Endothelial cell of umbilical vein (primary cell): ENCODE data around the gene EVA1A. TPM values are rescaled to one million over a fixed set of nuclear protein-coding genes. Genes with fewer than 3 reads are reported as not detected.

ENCODE experiments used
- BruUV-seq: library from RNA; stranded (reverse); fragments of 400-500 nt; replicated peaks from 2 replicates; lab custom pipeline; 2021; lab: Mats Ljungman, UMichigan
- CTCF ChIA-PET: fragments of 300-600, 350-600 bp; sonication (Branson Sonifier 250); formaldehyde crosslinking; loops from one replicate; lab custom pipeline; 2021; ENCODE audit warnings: antibody characterized with exemption, inconsistent platforms; lab: Charles Lee
- POLR2A ChIA-PET: fragments of 300-600, 350-600 bp; sonication (Branson Sonifier 250); formaldehyde crosslinking; loops from one replicate; lab custom pipeline; 2021; ENCODE audit warnings: antibody characterized with exemption, inconsistent platforms; lab: Charles Lee
- DNase-seq: peaks from one replicate; pipeline ENCODE4 v3.0.0-alpha.2; 2011; ENCODE audit warnings: low read depth, low spot score
- FAIRE-seq: peaks from 2 replicates; lab custom pipeline; 2011; peaks lifted over from hg19 to GRCh38; lab: Jason Lieb, UNC
- H2AFZ ChIP-seq: 2 replicates; pipeline ENCODE4 v1.6.0; 2012; ENCODE audit warnings: low read depth, low read length, control low read depth, inconsistent platforms
- H3K27ac ChIP-seq: 2 replicates; pipeline ENCODE4 v1.5.1; 2011; ENCODE audit warnings: low read depth, mild to moderate bottlenecking, control low read depth, low read length, moderate library complexity; ENCODE audit not compliant: insufficient read depth
- H3K27me3 ChIP-seq, 2 experiments: 2 replicates each; pipeline versions ENCODE4 v1.6.0 to v1.6.1; 2011; ENCODE audit warnings: low read length in 2 of 2, mixed read lengths in 1 of 2; ENCODE audit not compliant: control insufficient read depth in 2 of 2, insufficient read depth in 2 of 2
- H3K36me3 ChIP-seq, 2 experiments: 2 replicates in 1 of 2; 3 replicates in 1 of 2; pipeline ENCODE4 v1.5.1; 2011; ENCODE audit warnings: low read length in 2 of 2, mild to moderate bottlenecking in 1 of 2, moderate library complexity in 1 of 2; ENCODE audit not compliant: control insufficient read depth in 2 of 2, insufficient read depth in 2 of 2; ENCODE audit errors: extremely low read depth in 1 of 2
- H3K4me1 ChIP-seq: 3 replicates; pipeline ENCODE4 v1.5.1; 2011; ENCODE audit warnings: mild to moderate bottlenecking, low read length; ENCODE audit not compliant: control insufficient read depth, insufficient read depth; ENCODE audit errors: extremely low read depth
- H3K4me2 ChIP-seq: 2 replicates; pipeline ENCODE4 v1.6.1; 2011; ENCODE audit warnings: low read length, control low read depth, mixed read lengths; ENCODE audit not compliant: insufficient read depth
- H3K4me3 ChIP-seq, 3 experiments: fragments of 200-600 bp in 1 of 3; sonication (generic), shearing (Covaris generic) in 1 of 3; replicated peaks in 1 of 3; 2 replicates each; pipeline ENCODE4 v1.5.1; 2011 to 2016; ENCODE audit warnings: control low read depth in 3 of 3, low read length in 3 of 3, mild to moderate bottlenecking in 2 of 3, inconsistent platforms in 1 of 3, low read depth in 1 of 3, moderate library complexity in 1 of 3; ENCODE audit not compliant: insufficient read depth in 1 of 3
- H3K79me2 ChIP-seq: 2 replicates; pipeline ENCODE4 v1.6.0; 2012; ENCODE audit warnings: low read length, inconsistent platforms; ENCODE audit not compliant: control insufficient read depth, insufficient read depth
- H3K9ac ChIP-seq: replicated peaks from 2 replicates; pipeline ENCODE3; 2011; ENCODE audit warnings: low read length, control low read depth; ENCODE audit not compliant: insufficient read depth; ENCODE audit errors: extremely low read depth
- H3K9me1 ChIP-seq: replicated peaks from 3 replicates; pipeline ENCODE4 v1.6.0; 2011; ENCODE audit warnings: mild to moderate bottlenecking, low read length; ENCODE audit not compliant: control insufficient read depth, insufficient read depth; ENCODE audit errors: extremely low read depth
- H3K9me3 ChIP-seq: replicated peaks from 2 replicates; pipeline ENCODE4 v1.5.1; 2012; ENCODE audit warnings: low read length, inconsistent platforms; ENCODE audit not compliant: control insufficient read depth, insufficient read depth
- H4K20me1 ChIP-seq: replicated peaks from 2 replicates; pipeline ENCODE3; 2011; ENCODE audit warnings: mild to moderate bottlenecking, low read length; ENCODE audit not compliant: control insufficient read depth, insufficient read depth; ENCODE audit errors: extremely low read depth
- CTCF ChIP-seq, 2 donors: IDR thresholded peaks; 1 replicate in 1 of 2; 2 replicates in 1 of 2; pipeline ENCODE4 v1.5.1; 2011; ENCODE audit warnings: low read length in 2 of 2, mild to moderate bottlenecking in 2 of 2, moderate library complexity in 2 of 2, control low read depth in 1 of 2, inconsistent platforms in 1 of 2, low read depth in 1 of 2; ENCODE audit not compliant: insufficient read depth in 1 of 2; ENCODE audit errors: extremely low read depth in 1 of 2
- EZH2 ChIP-seq: IDR thresholded peaks from 2 replicates; pipeline ENCODE4 v1.6.1; 2012; ENCODE audit warnings: borderline replicate concordance, low read depth, mild to moderate bottlenecking, moderate library complexity, low read length, inconsistent platforms; ENCODE audit not compliant: severe bottlenecking
- FOS ChIP-seq: IDR thresholded peaks from 2 replicates; pipeline ENCODE4 v1.6.1; 2011; ENCODE audit warnings: mild to moderate bottlenecking, low read length, moderate library complexity, borderline replicate concordance; ENCODE audit not compliant: insufficient read depth
- GATA2 ChIP-seq: IDR thresholded peaks from 2 replicates; pipeline ENCODE4 v1.7.0; 2011; ENCODE audit warnings: low read depth, mild to moderate bottlenecking, moderate library complexity, mixed read lengths, low read length; ENCODE audit not compliant: insufficient read length, insufficient read depth
- JUN ChIP-seq: IDR thresholded peaks from 2 replicates; pipeline ENCODE4 v1.6.1; 2011; ENCODE audit warnings: borderline replicate concordance, low read depth; ENCODE audit not compliant: insufficient read length, insufficient read depth
- MAX ChIP-seq: IDR thresholded peaks from 2 replicates; pipeline ENCODE4 v1.6.1; 2011; ENCODE audit not compliant: insufficient read depth, insufficient read length
- MYC ChIP-seq: IDR thresholded peaks from one replicate; pipeline ENCODE4 v1.6.1; 2011; ENCODE audit warnings: mild to moderate bottlenecking, low read depth, low read length
- POLR2A ChIP-seq: IDR thresholded peaks from 2 replicates; pipeline ENCODE4 v1.6.1; 2012; ENCODE audit warnings: low read depth, mild to moderate bottlenecking, control low read depth, low read length
- POLR2AphosphoS5 ChIP-seq: IDR thresholded peaks from 2 replicates; pipeline ENCODE4 v1.6.1; 2012; ENCODE audit warnings: low read depth, mild to moderate bottlenecking, control low read depth, low read length, moderate library complexity; ENCODE audit not compliant: insufficient read depth
- dilution Hi-C: fragments of 300-500 bp; cut with MboI; formaldehyde crosslinking; loops from one replicate; pipeline ENCODE4 v1.15.0; 2019; ENCODE audit warnings: low sequenced_read_pairs; ENCODE audit not compliant: extremely low pct_ligation_motif_present
- intact Hi-C: fragments of 100-400 bp; cut with micrococcal nuclease; formaldehyde crosslinking; loops from one replicate; pipeline ENCODE4 v1.10.0; 2022
- polyA plus RNA-seq, 4 experiments: library from polyadenylated mRNA; depleted of rRNA in 3 of 4; stranded (reverse) in 3 of 4; unstranded in 1 of 4; fragments of >200 nt; gene quantifications; 2 replicates each; pipeline versions ENCODE4 v1.2.1 to v1.2.3, GENCODE V29; 2011 to 2012; ENCODE audit warnings: missing spikeins in 1 of 4
- total RNA-seq: library from RNA; stranded (reverse); gene quantifications from 2 replicates; pipeline ENCODE4 v1.2.3, GENCODE V29; 2021

EVA1A gene
- total and polyA plus RNA-seq, 2 donors (not counting 3 experiments of a cell fraction or from before 2014, with no cell fraction given), result 52.6 to 66.5 TPM

DNA sequence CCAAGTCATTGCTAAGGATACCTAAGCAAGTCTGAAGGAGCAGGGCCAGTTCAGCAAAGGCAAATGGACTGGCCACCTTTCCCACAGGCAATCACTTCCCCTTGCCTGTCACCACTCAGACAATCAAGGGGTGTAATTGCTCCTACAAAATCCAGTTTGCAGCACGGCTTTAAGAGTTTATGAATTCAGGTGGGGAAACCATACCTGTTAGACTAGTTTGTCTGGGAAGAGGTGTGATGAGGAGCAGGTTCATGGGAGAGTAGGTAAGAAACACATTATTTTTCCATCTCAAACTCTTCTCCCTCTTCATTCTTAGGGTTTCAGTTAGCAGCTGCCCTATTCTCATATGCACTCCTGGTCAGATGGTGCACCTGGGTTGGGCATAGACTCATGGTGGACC lies 102.5 kb downstream of the EVA1A start:
- Histone ChIP-seq H3K4me1 (no peaks in the 10 kb centered on the region), H2AFZ (no peak overlapping the region), H3K4me2 (no peak overlapping the region), H3K9me3 (no peaks in the 10 kb centered on the region), H3K9me1 (no peaks in the 10 kb centered on the region), H3K27ac (no peak overlapping the region), H3K9ac (no peak overlapping the region), H3K79me2 (no peaks in the 10 kb centered on the region), H3K36me3 (no peaks in the 10 kb centered on the region), H4K20me1 (no peaks in the 10 kb centered on the region), H3K27me3 (peaks cover 15 to 19% of the 10 kb centered on the region in 2 experiments), H3K4me3 (no peak overlapping the region)
- DNase-seq (no peak), FAIRE-seq (no peak)
- dilution Hi-C loops (loop anchor here (25.0 kb wide), 1 partner anchor 154 kb away; no protein-coding TSS in a partner anchor), intact Hi-C loops (no loop called here)
- TF ChIP-seq MAX (no peak), JUN (no peak), CTCF (IDR thresholded peaks at IDR 0.05; ENCODE audit: extremely low read depth in 1 of 2, insufficient read depth in 1 of 2, low read depth in 1 of 2, low read length in 2 of 2) (no peak), POLR2AphosphoS5 (no peak), MYC (no peak), POLR2A (no peak), FOS (no peak), GATA2 (no peak), EZH2 (no peak)
- CTCF ChIA-PET, result interaction anchor here (1.2 kb wide), 1 partner anchor 170 kb away, joined by 5 read pairs; no protein-coding TSS in a partner anchor
- BruUV-seq, result no TSS peak
- POLR2A ChIA-PET, result no interaction called here
